SHP77 (cell line): ENCODE data around the gene SH2D4B.

ENCODE experiments used
- DNase-seq, 2 experiments: peaks; one replicate each; lab custom pipeline; 2025; lab: John Stamatoyannopoulos, UW

Gene SH2D4B

DNA sequence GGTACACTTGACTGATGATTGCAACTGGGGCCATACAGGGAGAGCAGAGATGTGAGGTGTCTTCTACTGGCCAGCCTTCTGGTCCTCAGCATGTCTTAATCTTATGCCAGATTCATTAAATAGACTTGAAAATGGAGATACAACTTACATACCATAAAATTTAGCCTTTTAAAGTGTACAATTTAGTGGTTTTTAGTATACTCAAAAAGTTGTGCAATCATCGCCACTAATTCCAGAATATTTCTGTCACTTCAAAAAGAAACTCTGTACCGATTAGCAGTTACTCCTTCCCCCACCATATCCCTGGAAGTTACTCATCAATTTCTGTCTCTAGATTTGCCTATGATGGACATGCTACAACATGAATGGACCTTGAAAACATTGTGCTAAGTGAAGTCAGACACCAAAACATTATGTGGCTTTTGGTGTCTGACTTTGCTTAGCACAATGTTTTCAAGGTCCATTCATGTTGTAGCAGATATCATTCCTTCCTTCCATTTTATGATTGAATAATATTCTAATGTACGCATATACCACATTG, 53.0 kb downstream of the SH2D4B start:
- DNase-seq: no peak

DNA sequence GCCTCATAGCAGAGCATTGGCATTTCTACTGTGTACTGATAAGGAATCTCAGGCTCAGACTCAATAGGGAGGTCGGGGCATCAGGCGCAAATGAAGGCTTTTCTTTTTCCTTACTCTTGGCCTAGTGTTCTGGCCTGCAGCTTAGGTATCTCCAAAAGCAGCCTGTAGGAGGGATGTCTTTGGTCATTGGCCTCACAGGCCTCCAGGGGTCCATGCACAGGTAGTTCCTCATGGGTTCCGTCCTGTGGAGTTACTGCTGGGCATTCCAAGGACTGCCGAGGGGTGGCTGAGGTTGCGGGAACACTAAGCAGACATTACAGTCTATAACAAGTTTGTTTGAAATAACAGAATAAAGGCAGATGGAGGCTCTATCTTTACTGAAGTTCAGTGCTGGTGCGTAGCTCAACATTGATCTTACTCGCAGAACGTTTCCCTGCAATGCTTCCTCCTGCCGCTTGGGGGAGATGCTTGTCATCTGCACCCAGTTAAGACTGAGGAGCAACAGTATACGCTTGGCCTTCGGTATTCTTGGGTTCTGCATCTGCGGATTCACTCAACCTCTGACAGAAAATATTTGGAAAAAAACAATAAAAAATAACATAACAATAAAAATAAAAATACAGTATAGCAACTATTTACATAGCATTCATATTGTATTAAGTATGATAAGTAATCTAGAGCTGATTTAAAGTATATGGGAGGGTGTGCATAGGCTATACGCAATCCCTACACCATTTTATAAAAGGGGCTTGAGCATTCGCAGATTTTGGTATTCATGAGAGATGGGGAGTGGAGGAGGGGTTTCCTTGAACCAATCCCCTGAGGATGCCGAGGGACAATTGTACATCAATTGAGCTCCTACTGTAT, 58.9 kb downstream of the SH2D4B start:
- DNase-seq: peak in 1 of 2 experiments; percentile 6

DNA sequence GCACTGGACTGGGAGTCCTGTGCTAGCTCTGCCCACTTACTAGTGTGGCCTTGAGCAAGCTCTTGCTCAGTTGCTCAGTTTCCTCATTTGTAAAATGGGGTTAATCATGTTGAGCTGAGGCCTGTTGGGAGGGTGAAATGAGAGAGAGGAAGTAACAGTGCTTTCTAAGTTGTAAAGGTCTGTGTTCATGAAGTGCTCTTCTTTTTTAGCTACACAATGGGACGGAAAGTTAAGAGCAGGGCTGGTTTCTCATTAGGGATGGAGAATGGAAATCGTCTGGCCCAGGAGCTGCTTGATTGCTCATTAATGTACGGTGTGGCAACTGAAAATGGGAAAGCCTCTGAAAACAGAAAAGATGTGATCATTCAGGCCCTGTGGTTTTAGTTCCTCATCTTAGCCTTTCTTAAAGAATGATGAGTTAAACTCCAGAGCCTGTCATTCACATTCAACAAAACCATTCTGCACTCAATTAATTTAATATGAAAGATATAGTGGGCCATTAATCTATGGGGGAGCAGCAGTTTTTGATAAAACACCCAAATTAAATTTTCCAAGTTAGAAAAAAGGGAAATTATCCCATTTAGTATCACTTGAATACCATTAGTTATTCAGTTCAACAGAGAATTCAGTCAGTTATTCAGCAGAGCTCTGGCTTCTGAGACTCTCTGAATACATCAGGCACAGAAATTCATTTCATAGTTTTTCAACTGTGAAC, 60.5 kb downstream of the SH2D4B start:
- no peak for DNase-seq

DNA sequence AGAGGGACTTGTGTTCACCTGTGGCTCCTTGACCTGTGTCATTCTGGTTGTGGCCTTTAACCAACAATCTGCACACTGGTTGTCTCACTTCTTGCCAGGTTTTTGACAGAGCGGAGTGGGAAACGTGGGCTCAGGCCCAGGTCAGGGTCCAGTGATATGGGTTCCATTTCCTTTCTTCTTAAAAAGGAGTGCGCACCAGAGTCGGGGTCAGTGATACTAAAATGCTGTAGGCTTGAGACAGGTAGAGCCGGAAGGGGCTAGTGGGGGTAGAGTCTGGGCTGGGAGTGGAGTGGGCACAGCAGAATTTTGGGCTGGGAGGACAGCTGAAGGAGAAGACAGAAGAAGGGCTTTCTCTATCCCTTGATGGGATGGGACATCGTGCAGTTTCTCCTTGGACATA, 61.2 kb downstream of the SH2D4B start:
- no peak for DNase-seq

DNA sequence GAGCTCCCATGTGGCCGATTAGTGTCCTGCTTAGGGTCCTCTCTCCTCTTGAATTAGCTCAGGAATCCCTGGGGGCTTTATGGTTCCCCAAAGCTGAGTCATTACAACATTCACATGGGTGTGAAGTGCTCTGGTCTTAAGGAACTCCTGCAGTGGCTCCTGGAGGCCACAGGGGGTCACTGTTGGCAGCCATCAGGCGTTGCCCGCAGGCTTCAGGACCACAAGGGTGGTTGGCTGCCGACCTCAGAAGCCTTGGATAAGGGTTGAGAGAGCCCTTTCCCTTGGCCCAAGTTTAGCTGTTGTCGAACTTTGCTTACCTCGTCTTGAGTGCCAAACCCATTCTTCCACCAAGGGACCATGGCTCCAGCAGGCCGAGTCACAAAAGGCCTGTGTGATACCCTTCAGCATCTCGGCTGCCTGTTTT, 61.7 kb downstream of the SH2D4B start:
- DNase-seq: no peak

DNA sequence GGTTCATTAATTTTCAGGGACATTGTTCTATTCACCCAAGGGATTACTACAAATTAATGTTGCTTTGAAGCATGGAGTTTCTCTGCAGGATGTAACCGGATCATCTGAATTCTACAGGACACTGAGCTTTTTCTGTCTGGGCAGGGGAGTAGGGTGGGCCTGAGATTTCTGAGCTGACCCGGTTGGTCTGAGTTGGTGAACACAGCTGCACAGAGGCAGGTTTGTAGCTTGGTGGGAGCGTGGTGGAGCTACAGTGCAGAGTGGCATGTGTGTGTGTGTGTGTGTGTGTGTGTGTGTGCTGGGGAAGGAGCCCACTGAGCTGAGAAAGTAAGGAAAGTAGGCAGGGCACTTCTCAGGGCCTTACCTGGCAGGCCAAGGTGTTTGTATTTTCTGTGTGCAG, 62.6 kb downstream of the SH2D4B start:
- no peak for DNase-seq

DNA sequence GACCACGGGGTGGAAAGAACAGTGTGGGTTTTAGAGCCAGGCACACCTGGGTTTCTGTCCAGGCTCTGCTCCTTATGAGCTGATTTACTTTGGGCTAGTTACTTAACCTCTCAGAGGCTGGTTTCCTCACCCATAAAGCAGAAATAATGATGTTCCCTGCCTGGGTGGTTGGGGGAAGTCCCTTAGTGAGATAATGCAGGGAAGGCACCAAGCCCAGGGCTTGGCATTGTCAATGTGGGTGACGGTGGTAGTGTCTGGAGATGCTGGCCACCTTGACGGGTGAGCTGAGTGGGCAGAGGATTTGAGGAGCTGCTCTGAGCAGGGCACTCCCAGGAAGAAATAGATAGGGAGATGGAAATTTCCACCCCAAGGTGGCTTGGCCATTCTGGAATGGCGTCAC, 65.2 kb downstream of the SH2D4B start:
- DNase-seq: no peak

DNA sequence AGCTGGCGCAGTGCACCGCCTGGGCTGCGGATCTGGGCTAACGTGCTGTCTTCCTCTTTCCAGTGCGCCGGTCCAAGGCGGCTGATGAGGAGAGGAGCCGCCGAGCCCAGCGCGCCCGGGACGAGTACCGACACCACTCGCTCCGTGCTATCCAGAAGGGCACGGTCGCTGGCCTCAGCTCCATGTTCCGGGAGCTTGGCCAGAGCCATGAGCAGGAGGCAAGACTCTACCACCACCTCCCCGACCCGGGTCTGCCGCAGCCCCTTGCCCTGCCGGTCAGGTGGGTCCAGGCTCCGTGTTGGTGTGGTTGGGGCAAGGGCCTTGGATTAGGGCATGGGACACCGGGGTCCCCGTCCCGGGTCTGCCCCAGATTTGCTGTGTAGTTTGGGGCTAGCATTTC, 65.8 kb downstream of the SH2D4B start:
- DNase-seq: no peak

DNA sequence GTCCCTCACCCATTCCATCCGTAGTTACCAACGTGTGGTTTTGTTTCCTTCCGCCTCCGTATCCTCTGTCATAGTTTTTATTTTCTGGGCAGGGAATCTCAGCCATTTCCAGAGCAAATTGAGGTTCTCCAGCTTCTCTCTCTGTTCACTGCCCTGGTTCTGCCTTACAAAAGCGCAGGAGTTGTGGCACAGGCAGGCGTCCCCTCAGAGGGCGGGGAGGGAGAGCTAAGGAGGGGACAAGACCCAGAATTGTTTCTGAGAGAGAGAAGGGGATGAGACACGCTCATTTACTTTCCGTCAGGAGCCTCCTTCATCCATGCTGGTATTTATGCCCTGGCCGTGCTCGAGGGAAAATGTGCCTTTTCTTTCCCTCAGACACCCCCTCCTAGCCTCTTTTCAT, 71.0 kb downstream of the SH2D4B start:
- no peak for DNase-seq

DNA sequence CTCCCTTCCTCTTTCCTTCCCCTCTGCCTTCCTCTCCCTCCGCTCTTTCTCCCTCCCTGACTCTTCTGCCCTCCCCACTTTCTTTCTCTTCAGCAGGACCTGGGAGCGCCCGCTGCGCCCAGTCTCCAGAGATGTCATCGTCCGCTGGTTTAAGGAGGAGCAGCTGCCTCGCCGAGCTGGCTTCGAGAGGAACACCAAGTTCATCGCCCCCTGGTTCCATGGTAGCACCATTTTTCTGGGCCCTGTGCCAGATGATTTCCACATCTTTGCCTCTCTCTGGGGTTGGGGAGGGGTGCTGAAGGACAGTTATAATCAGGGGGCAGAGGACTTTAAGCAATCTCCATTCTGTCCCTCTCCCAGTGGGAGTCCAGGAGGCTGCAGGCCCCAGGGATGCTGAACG, 71.6 kb downstream of the SH2D4B start:
- DNase-seq: no peak

DNA sequence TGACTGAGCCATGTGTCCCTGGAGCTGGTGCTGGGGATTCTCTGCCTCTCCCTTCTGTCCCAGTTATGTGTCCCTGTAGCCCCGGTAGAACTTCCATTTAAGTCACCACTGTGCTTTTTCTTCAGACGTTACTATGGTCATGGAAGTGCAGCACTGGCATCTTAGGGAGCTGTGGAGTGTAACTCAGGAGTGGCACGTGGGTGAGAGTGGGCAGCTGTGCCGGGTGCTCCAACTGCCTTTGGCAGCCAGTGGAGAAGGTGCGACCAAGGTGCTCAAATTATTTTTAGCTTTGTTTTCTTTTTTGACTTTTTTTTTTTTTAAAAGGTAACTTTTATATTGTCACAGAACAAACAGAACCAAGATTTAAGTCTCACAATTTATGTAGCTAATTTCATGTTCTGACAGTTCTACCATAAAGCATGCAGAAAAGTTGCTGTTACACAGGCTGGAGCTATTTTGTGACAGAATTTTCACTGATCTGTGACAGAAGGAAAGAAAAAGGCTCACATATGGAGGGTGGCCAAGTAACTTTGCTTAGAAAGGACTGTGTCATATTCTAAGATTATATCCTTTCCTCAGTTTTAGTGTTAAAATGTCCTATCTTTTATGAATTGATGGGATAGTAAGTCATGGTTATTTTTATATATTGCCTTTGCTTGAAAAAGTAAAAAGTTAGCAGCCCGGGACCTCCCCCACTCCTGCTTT, 73.9 kb downstream of the SH2D4B start:
- DNase-seq: no peak

DNA sequence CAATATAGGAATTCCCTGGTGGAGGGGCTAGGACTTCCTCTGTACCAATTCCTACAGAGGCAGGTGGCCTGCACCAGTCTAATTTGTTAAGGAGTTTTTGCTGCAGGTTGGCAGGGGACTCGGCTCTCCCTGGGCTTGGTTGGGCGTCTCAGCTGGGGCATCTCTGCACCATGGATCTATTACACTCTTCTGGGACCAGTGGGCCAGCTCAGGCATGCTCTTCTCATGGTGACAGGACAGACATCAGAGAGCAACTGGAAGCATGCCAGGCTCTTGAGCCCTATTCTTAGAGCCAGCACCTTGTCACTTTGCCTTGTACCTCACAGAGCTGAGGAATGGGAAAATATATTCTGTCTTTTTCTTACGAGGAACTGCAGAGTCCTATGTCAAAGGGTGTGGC, 74.6 kb downstream of the SH2D4B start:
- no peak for DNase-seq

DNA sequence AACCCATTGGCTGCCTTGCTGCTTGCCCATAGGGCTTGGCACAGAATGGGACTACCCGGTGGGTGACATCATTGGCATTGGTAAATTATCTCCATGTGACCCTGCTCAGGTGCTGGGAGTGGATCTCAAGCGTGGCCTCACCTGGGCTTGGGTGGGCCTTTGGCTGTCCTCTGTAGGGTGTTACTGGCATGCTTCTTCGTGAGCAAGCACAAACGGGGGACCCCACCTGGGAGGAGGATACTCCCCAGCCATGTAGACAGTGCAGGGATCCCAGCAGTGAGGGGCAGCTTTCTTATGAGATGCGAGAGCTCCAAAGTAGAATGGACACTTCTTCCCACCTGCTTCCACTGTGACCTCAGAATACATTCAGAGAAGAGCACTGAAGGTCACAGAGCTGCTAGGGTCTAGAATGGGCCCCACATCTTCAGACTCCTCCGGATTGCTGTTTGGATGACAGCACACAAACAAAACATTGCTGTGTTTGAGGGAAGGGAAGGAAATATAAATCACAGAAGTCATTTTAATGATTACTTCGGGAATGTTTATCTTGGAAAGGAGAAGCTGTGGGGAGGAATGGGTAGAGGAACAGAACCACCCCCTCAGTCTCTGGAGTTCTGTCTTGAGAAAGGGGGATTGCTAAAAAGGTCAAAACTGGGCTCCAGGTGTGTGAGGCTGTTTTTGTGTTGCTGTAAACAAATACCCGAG, 75.9 kb downstream of the SH2D4B start:
- DNase-seq: no peak

DNA sequence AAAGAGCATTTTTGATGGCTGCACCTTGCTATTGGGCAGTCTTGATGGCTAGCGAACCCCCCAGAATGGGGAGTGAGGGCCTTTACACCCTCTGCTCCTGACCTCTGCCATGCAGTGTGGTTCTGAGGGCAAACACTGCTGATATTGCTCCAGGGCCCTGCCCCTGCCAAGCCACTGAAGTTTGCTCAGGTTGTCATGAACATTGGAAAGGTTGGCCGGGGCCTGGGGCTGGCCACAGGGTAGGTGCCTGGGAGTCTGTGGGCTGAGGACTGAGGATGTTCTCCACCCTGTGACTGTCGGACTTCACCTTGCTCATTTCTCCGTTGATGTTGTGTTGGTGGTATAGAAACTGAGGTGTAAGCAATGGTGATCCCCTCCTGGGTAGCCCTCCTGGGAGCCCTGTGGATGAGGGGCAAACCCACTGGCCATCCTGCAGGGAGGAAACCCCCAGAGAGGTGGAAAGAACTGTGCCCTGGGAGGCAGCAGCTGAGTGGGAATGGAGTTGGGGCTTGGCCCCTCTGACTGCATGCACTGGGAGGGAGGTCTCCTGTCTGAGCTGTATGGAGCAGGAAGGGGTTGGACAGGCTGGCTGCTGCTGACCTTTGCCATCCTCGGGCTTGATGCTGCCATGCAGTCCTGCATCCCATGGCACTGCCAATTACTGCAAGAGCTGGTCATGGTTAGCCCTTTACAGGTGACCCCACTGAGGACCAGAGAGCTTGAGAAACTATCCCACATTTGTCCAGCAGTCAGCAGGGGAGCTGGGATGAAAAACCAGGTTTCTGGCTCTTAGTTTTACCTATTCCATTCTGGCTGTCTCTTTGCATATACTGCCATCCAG, 77.1 kb downstream of the SH2D4B start:
- no peak for DNase-seq

DNA sequence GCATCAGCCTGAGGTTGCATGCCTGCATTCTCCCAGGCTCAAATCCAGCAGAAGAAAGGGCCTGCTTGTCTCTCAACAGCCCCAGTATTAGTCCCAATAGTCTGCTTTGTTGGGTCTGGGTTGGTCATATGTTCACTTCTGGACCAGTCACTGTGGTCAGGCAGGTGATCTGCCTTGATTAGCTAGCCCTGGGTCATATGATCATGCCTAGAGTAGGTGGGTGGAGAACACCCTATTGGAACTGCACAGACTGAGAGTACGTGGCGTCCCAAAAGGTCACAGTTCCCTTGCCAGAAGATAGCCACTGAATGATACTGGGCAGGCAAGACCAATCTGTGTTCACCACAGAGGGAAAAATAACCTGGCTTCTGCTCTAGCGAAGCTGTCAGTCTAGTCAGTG, 80.1 kb downstream of the SH2D4B start:
- no peak for DNase-seq

DNA sequence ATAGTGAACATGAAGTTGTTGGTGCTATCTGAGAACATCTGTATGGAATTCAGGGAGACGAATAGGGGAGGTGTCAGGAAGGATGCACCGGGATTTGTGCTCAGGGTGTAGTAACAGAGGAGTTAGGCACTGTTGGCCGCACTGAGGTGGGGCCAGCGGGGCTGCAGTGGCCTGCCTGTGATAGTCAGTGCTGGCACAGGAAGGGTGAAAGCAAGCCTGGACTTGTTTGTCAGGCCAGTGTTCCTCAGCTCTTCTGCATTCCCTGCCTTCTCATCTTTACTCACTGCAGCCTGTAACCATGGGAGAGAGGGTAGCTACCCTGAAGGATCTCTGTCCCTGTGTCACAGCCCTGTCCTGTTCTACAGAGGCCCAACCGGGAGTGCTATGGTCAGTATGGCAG, 81.3 kb downstream of the SH2D4B start:
- DNase-seq: no peak

DNA sequence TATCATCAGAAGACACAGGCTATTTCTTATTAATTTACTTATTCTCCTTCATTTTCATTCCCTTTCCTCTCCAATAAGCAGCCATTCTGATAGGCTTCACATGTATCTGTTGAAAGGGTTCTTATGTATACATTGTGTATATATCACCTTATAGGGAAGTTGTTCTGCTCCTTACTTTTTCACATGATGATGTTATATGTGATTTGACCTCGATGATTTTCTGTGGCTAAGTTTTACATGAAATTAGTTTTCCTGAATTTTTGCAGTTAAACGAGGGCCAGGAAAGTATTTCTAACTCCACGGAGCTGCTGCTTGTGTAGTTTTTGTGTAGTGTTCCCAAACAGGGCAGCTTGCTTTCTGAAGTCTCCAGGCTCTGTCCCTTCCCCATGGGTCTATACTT, 84.5 kb downstream of the SH2D4B start:
- DNase-seq: no peak

DNA sequence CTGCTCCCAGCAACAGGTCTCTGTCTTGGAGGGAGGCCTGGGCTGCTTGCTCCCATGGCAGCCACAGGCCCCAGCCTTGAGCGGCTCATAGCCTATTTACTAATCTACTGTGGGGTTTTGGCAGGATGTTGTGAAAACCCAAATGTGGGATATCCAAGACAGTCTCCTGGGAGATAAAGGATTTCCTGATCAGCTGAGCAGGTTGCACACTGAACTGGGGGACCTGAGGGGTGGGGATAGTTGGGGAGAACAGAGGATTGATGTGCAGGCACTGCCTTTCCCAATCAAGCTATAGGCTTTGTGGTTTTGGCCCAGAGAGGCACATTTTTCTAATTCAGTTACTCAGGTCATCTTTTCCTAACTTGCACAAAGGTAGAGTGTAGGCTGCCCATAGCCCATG, 92.6 kb downstream of the SH2D4B start:
- DNase-seq: no peak

DNA sequence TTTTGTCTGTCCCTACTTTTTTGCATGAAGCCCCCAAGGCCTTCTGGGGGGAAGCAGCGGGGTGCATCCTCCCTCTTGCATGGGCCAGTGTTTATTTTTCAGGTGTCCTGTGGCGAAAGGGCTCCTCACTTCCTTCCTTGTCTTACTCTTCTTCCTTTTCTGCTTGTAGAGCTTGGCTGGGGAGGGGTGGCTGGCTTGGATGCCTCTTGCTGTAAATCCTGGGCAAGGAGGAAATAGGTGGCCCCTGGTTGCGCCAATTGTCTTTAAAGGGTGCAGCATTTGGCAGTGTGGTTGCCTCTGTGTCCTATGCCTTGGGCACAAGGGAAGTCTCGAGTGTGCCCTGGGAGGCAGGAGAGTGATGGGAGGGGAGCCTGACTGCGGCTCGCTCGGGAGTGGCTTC, 95.0 kb downstream of the SH2D4B start:
- no peak for DNase-seq

DNA sequence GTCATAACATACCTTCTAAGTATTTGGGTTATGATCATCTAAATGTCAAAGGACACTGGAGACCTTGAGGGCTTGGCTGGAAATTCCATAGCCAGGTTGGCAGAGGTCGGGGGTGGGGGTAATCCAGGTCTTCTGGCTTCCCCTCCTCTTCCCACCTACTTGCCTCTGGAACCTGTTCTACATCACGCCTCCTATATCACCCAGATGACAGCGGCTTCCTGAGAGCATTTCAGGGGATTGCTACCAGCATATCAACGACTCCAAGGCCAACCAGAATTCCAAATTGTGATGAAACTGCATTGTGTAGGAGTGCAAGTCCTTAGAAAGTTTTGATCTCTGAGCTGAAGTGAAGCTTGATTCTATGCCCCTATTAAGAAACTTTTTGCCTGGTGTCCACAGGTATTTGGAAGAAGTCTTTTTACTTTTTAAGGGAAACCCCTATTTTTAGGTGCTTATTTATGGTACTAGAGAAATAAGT, 95.7 kb downstream of the SH2D4B start:
- no peak for DNase-seq

DNA sequence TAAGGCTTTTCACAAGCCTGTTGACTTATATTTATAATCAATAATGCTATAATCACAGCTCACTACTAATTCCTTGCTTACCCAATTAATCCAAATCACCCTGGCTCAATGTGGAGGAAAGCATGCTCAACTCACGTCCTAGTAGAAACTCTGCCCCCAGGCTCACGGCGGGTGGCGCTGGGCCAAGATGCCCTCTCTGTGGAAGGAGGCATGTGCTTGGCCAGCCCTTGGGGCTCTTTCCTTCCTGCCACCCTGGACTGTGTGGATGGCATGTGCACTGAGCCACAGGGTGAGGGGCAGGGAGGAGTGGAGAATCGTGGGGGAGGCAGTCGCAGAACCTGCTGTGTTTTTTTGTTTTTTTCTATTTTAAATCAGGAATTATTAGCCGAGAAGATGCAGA, 96.2 kb downstream of the SH2D4B start:
- DNase-seq: no peak
